ENCODE measurements around the gene FAM83D.

Gene FAM83D

DNA sequence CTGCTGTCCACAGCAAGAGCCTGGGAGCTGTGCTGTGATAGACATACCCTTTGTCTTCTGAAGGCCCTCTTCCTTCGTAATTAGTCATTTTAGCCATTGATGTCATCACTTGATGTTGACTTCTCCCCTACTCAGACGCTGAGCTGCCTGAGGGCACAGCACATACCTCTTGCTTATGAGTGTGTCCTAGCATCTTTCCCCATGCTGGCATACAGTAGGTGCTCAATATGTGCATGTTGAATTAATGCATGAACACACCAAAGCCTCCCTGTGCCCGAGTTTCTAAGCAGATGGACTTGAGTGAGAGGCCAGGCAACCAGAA lies 35.8 kb upstream of the FAM83D start:
- H3K4me1 Mint-ChIP-seq (ENCODE audit: low read depth): peaks cover 66% of the 10 kb centered on the region
- H3K36me3 Mint-ChIP-seq (ENCODE audit: low read depth): peaks cover 36% of the 10 kb centered on the region
- peak overlapping the region; percentile 36 for H3K4me3 Mint-ChIP-seq
- no peaks in the 10 kb centered on the region for H3K27me3 Mint-ChIP-seq
- no peaks in the 10 kb centered on the region for H3K9me3 Mint-ChIP-seq
- peak overlapping the region; percentile 93 for H3K27ac Mint-ChIP-seq

DNA sequence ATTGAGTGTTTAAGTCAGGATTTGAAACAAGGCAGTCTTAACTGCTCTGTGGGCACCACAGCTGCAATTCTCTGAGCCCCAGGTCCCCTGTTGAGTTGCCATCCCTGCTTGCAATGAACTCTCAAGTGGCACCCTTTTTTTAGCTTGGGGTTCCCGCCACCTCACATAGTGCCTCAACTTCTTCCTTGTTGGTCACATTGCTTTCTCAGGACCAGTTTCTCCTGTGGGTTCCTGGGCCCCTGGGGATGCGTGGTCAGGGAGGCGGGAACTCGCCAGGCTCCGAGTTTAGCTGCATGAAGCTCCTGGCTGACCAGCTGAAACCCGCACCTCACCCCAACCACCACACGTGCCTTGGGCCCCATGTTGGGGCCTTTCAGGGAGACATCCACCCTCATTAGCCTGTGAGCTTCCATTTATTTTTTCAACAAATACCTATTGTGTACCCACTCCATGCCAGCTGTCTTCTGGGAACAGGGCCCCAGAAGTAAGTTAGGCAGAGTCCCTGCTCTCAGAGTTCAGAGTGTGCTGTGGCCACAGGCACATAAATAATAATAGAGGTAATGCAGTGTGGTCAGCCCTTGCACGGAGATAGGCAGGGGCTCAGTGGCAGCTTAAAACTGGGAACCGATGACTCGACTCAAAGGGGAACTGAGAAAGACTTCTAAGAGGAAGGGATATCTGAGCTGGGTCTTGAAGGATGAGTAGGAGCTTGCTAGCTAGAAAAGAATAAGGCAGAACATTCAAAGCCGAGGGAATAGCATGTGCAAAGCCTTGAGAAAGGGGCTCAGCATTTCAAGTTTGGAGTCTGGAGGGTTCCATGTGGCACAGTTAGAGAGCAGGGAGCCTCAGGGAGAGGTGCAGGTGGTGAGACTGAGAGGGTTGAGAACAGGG lies 33.9 kb upstream of the FAM83D start:
- peaks cover 41% of the 10 kb centered on the region for H3K36me3 Mint-ChIP-seq (ENCODE audit: low read depth)
- H3K9me3 Mint-ChIP-seq: no peaks in the 10 kb centered on the region
- peak overlapping the region; percentile 82 for H3K27ac Mint-ChIP-seq
- peaks cover 63% of the 10 kb centered on the region for H3K4me1 Mint-ChIP-seq (ENCODE audit: low read depth)
- H3K27me3 Mint-ChIP-seq: no peaks in the 10 kb centered on the region
- H3K4me3 Mint-ChIP-seq: no peak overlapping the region

DNA sequence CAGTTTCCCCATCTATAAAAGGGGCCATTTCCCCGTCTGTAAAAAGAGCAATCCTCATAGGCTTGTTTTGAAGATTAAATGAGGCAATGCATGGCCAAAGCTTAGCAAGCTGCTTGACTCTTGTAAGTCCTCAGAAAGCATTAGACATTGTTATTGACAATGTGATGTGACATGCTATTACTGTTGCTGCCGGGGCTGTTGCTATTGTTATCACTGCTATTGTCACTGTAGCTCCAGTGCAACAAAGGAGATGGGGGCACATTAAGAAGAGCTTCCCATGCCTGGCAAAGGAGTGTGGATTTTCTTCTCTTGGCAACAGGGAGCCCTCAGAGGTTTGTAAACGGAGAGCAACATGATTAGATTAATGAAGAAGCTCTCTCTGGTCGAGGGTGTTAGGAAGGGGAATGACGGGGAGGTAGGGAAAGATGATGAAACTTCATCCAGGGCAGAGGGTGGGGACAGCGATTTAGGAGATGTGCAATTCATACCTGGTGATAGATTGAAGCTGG lies 33.1 kb upstream of the FAM83D start:
- Mint-ChIP-seq H3K9me3 (no peaks in the 10 kb centered on the region), H3K4me3 (peak overlapping the region; percentile 24), H3K27me3 (no peaks in the 10 kb centered on the region), H3K4me1 (ENCODE audit: low read depth) (peaks cover 63% of the 10 kb centered on the region), H3K36me3 (ENCODE audit: low read depth) (peaks cover 45% of the 10 kb centered on the region), H3K27ac (peak overlapping the region; percentile 82)

DNA sequence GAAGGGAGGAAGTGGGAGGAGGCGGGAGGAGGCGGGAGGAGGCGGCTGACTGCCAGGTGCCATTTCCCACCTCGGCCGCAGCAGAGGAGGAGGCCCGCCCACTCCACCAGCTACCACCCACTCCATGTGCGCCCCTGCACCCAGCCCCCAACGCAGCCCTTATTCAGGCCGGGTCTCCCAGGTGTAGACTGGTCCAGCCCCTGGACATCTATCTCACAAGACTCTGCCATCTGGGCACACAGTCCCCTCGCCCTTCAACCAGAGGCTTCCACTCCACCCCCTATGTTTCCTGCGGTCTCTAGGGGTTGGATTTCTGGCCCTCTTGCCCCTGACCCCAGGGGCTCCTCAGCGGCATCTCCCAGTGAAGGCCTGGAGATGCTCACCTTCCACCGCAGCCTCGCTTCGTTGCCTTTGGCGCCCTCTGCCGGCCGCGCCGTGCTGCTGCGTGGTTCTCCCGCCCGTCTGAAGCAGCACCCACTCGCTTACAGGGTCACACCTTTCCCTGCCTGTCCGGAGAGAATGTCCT lies 32.6 kb upstream of the FAM83D start:
- peaks cover 63% of the 10 kb centered on the region for H3K4me1 Mint-ChIP-seq (ENCODE audit: low read depth)
- H3K27ac Mint-ChIP-seq: peak overlapping the region; percentile 82
- no peaks in the 10 kb centered on the region for H3K27me3 Mint-ChIP-seq
- peaks cover 48% of the 10 kb centered on the region for H3K36me3 Mint-ChIP-seq (ENCODE audit: low read depth)
- H3K4me3 Mint-ChIP-seq: peak overlapping the region; percentile 24
- H3K9me3 Mint-ChIP-seq: no peaks in the 10 kb centered on the region

DNA sequence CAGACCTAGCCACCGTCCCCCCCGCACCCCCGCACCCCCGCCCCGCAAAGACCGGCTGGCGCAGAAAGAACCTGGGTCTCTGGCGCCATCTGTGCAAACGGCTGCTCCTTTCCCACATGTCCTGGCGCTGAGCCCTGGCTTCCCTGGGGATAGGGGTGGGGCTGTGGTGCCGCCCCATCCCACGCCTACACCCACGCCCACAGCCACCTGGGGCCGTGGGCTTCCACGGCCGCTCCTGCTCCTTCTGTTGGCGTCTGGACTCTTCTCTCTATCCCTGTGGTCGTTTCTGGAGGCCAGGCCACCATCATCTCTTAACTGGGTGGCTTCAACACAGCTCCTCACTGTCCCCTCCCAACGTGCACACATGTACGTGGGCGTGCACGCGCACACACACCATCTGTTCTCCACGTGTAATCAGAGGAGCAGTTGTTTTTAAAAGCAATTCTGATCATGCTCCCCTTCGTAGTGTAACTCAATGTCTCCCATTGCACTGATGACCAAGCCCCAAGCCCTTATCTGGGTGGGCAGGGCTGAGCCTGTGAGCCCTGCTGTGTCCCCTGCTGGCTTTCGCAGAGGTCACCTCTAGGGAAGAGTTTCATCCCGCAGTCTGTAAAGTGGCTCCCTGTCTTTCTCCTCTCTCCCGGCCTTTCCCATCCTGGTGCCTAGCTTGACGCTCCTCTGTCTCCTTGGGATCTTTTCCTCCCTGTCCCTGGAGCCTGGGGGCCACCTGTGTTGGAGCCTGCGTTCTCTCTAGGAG lies 31.9 kb upstream of the FAM83D start:
- H3K27ac Mint-ChIP-seq: peak overlapping the region; percentile 83

DNA sequence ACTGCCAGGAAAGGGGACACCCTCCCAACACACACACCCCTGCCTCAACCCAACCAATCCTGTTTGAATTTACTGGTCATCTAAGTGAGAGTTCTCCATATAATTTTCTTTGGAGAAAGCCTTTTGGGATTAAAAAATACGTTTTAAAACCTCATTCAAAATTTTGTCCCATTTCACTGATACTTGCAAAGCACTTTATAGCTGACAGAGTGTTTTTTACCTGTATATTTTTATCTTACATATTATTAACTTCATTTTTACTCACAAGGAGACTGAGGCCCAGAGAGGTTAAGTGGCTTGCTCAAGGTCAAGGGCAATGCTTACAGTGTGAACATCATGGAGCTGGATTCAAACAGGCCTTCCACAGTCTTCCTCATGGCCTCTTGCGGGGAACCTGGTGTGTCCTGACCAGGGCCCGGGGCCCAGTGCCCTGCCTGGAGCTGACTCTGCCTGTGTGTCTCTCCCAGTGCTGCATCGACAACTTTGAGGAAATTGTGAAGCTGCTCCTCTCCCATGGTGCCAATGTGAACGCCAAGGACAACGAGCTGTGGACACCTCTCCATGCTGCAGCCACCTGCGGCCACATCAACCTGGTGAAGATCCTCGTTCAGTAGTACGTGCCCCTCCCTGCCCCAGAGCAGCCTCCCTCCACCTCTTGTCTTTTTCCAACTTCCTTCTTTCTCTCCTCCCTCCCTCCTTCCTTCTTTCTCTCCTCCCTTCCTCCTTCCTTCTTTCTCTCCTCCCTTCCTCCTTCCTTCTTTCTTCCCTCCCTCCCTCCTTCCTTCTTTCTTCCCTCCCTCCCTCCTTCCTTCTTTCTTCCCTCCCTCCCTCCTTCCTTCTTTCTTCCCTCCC lies 30.9 kb upstream of the FAM83D start:
- Mint-ChIP-seq H3K9me3 (no peaks in the 10 kb centered on the region), H3K4me1 (ENCODE audit: low read depth) (peaks cover 48% of the 10 kb centered on the region), H3K27me3 (no peaks in the 10 kb centered on the region), H3K27ac (peak overlapping the region; percentile 83), H3K4me3 (no peak overlapping the region), H3K36me3 (ENCODE audit: low read depth) (peaks cover 59% of the 10 kb centered on the region)

More for the DNA sequence above, 31.9 kb upstream of the FAM83D start:
- H3K4me1 Mint-ChIP-seq (ENCODE audit: low read depth): peaks cover 59% of the 10 kb centered on the region
- no peaks in the 10 kb centered on the region for H3K27me3 Mint-ChIP-seq
- H3K9me3 Mint-ChIP-seq: no peaks in the 10 kb centered on the region
- H3K4me3 Mint-ChIP-seq: no peak overlapping the region
- H3K36me3 Mint-ChIP-seq (ENCODE audit: low read depth): peaks cover 54% of the 10 kb centered on the region

DNA sequence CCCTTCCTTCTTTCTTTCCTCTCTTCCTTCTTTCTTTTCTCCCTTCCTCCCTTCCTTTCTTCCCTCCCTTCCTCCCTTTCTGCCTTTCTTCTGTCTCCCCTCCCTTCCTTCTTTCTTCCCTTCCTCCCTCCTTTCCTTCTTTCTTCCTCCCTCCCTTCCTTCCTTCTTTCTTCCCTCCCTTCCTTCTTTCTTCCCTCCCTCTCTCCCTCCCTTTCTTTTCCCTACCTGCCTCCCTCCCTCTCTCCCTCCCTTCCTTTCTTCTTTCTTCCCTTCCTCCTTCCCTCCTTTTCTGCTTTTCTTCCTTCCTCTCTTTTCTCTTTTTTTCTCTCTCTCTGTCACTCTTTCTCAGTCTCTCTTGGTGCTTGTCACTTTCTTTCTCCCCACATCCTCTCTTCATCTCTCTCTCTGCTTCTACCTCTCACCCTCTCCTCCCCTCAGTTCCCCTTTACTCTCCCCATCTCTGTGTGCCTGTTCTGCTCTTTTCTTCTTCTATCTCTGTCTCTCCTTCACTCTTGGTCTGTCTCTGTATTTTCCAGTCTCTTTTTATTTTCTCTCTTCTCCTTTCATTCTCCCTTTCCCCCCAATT lies 30.1 kb upstream of the FAM83D start:
- Mint-ChIP-seq H3K27ac (peak overlapping the region; percentile 51), H3K4me3 (no peak overlapping the region), H3K4me1 (ENCODE audit: low read depth) (peaks cover 41% of the 10 kb centered on the region), H3K27me3 (no peaks in the 10 kb centered on the region), H3K36me3 (ENCODE audit: low read depth) (peaks cover 62% of the 10 kb centered on the region), H3K9me3 (no peaks in the 10 kb centered on the region)

DNA sequence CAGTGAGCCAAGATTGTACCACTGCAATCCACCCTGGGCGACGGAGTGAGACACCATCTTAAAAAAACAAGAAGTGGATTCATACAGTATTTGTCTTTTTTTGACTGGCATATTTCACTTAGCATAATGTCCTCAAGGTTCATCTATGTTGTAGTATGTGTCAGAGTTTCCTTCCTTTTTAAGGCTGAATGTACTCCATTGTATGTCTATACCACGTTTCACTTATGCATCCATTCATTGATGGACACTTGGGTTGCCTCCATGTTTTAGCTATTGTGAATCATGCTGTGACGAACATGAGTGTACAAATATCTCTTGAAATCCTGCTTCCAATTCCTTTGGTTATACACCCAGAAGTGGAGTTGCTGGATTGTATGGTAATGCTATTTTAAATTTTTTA lies 28.9 kb upstream of the FAM83D start:
- Mint-ChIP-seq H3K36me3 (ENCODE audit: low read depth) (peaks cover 73% of the 10 kb centered on the region), H3K27ac (no peak overlapping the region), H3K27me3 (no peaks in the 10 kb centered on the region), H3K9me3 (no peaks in the 10 kb centered on the region), H3K4me1 (ENCODE audit: low read depth) (peaks cover 31% of the 10 kb centered on the region), H3K4me3 (no peak overlapping the region)

DNA sequence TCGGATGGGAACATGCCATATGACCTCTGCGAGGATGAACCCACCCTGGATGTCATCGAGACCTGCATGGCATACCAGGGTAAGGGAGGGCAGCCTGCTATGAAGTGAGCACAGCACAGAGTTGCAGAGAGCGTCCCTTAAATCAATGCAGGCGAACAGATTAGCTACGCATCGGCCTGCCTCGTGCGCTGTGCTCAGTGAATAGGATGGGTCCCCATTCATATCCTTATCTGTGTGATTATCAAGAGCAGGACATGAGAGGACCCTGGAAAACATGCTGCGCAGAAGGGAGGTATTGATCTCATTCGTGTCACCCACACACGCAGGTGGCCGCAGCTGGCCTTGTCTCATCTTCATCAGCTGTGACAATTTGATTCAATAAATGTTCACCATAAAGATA lies 25.6 kb upstream of the FAM83D start:
- Mint-ChIP-seq H3K4me3 (peak overlapping the region; percentile 2), H3K27ac (no peak overlapping the region), H3K9me3 (no peaks in the 10 kb centered on the region), H3K4me1 (ENCODE audit: low read depth) (peaks cover 5% of the 10 kb centered on the region), H3K27me3 (no peaks in the 10 kb centered on the region), H3K36me3 (ENCODE audit: low read depth) (peaks cover 88% of the 10 kb centered on the region)

DNA sequence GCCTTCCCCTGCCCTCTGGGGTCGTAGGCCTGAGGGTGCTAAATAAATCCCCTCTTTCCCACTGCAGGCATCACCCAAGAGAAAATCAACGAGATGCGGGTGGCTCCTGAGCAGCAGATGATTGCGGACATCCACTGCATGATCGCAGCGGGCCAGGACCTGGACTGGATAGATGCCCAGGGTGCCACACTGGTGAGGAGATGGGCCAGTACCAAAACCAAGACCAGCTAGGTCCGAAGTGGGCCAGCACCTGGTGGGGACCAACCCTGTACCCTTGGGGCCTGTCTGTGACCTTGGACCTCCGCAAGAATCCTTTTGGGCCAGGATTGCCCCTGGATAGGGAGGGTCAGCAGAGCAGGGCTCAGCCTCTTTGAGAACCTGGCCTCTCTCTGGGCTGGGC lies 23.6 kb upstream of the FAM83D start:
- Mint-ChIP-seq H3K27me3 (no peaks in the 10 kb centered on the region), H3K27ac (no peak overlapping the region), H3K4me3 (no peak overlapping the region)

DNA sequence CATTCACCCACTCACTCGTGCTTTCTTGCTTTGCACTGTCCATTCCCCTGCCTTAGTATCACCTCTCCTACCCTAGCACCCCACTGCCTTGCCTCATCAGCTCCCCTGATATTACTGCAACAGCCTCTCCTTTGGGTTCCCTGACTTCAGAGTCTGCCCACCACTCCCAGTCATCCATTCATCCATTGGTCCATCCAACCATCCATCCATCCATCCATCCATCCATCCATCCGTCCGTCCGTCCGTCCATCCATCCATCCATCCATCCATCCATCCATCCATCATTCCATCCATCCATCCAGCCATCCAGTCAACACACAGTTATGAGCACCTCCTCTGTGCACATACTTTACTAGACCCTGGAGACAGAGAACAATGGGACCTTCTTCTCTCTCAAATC lies 22.9 kb upstream of the FAM83D start:
- Mint-ChIP-seq H3K27me3 (no peaks in the 10 kb centered on the region), H3K36me3 (ENCODE audit: low read depth) (peaks cover 89% of the 10 kb centered on the region), H3K27ac (peak overlapping the region; percentile 66), H3K4me1 (ENCODE audit: low read depth) (no peaks in the 10 kb centered on the region), H3K9me3 (no peaks in the 10 kb centered on the region), H3K4me3 (no peak overlapping the region)

More for the DNA sequence above, 23.6 kb upstream of the FAM83D start:
- Mint-ChIP-seq H3K9me3 (no peaks in the 10 kb centered on the region), H3K36me3 (ENCODE audit: low read depth) (peaks cover 89% of the 10 kb centered on the region), H3K4me1 (ENCODE audit: low read depth) (no peaks in the 10 kb centered on the region)

DNA sequence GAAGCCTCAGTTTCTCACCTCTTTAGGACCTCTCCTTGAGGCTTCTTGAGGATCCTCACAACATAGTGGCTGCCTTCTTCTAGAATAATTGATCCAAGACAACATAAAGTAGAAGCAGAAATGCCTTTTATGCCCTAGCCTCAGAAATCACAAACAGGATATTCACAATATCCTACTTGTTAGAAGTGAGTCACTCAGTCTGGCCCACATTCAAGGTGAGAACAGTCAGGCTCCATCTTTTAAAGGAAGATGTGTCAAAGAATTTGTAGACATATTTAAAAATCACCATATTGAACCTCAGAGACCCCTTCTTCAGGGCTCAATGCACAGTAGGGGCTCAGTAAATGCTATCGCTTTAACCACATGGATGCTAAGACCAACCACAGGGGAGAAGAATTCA lies 20.8 kb upstream of the FAM83D start:
- Mint-ChIP-seq H3K27me3 (no peaks in the 10 kb centered on the region), H3K27ac (peak overlapping the region; percentile 61), H3K36me3 (ENCODE audit: low read depth) (peaks cover 87% of the 10 kb centered on the region), H3K4me1 (ENCODE audit: low read depth) (no peaks in the 10 kb centered on the region), H3K4me3 (no peak overlapping the region), H3K9me3 (no peaks in the 10 kb centered on the region)

DNA sequence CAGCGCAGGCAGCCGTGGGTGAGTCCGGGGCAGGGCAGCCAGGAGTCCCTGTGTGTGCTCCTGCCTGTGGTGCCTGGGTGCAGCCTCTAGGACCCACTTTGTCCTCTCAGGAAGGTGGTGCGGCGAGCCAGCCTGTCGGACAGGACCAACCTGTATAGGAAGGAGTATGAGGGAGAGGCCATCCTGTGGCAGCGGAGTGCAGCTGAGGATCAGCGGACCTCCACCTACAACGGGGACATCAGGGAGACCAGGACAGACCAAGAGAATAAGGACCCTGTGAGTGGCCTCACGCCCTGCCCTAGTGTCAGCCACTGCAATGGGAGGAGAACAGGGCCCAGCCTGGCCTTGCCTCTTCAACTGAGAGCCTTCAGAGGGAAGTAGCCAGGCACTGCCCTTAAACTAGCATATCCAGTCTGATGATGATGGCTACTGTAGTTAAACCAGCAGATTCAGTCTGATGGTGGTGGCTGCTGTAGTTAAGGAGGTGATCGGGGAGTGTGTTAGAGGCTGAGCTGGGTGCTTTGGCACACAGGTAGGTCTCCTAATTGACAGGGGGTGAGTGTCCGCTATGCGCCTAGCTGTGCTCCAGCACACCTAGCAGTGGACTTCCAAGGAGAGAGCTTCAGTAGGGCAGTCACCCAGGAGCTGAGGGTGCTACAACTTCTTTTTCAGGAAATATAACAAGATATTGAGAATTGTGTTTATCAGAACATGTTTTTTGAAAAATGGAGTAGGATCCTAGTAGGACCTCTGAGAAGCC lies 18.1 kb upstream of the FAM83D start:
- no peaks in the 10 kb centered on the region for H3K9me3 Mint-ChIP-seq
- H3K27me3 Mint-ChIP-seq: no peaks in the 10 kb centered on the region
- no peak overlapping the region for H3K4me3 Mint-ChIP-seq
- no peaks in the 10 kb centered on the region for H3K4me1 Mint-ChIP-seq (ENCODE audit: low read depth)
- peaks cover 73% of the 10 kb centered on the region for H3K36me3 Mint-ChIP-seq (ENCODE audit: low read depth)
- peak overlapping the region; percentile 17 for H3K27ac Mint-ChIP-seq
